NCI-H187 treated with DMSO at 0.1 percent for 48 hours (cell line): Measurements from ENCODE around the gene ADGRL3.
"Not testable (repeated sequence)": the region's sequence is repeated elsewhere in the genome, so short reads cannot be mapped to it uniquely, and the experiment has no call there.

Source experiments
- DNase-seq: peaks from one replicate; lab custom pipeline; 2025; lab: John Stamatoyannopoulos, UW

ADGRL3 gene

GRCh38 chr4:61757983-61758382 is 557.9 kb downstream of the ADGRL3 start:
- not testable (repeated sequence) for DNase-seq

- not testable (repeated sequence) for DNase-seq
These were observed 558.5 kb downstream of the ADGRL3 start for GRCh38 chr4:61758596-61758995.

GRCh38 chr4:61759245-61759644 is 559.1 kb downstream of the ADGRL3 start:
- DNase-seq, result not testable (repeated sequence)

- DNase-seq, result not testable (repeated sequence)
These were observed 559.8 kb downstream of the ADGRL3 start for GRCh38 chr4:61759885-61760284.

GRCh38 chr4:61760820-61761219 is 560.7 kb downstream of the ADGRL3 start:
- no peak for DNase-seq

- DNase-seq, result no peak
These were observed 562.8 kb downstream of the ADGRL3 start for GRCh38 chr4:61762722-61763627.

- DNase-seq, result no peak
These were observed 563.6 kb downstream of the ADGRL3 start for GRCh38 chr4:61763682-61764081.

GRCh38 chr4:61764090-61764489 is 564.0 kb downstream of the ADGRL3 start:
- DNase-seq, result not testable (repeated sequence)

GRCh38 chr4:61769444-61770167 is 569.5 kb downstream of the ADGRL3 start:
- DNase-seq, result not testable (repeated sequence)

GRCh38 chr4:61770456-61770855 is 570.3 kb downstream of the ADGRL3 start:
- no peak for DNase-seq

- no peak for DNase-seq
These were observed 570.9 kb downstream of the ADGRL3 start for GRCh38 chr4:61771056-61771455.

GRCh38 chr4:61772126-61772525 is 572.0 kb downstream of the ADGRL3 start:
- DNase-seq, result no peak

GRCh38 chr4:61773655-61774245 is 573.6 kb downstream of the ADGRL3 start:
- DNase-seq, result no peak

GRCh38 chr4:61782133-61782532 is 582.0 kb downstream of the ADGRL3 start:
- no peak for DNase-seq

GRCh38 chr4:61783050-61783449 is 582.9 kb downstream of the ADGRL3 start:
- no peak for DNase-seq

GRCh38 chr4:61785761-61786160 is 585.6 kb downstream of the ADGRL3 start:
- no peak for DNase-seq

- no peak for DNase-seq
These were observed 586.1 kb downstream of the ADGRL3 start for GRCh38 chr4:61786211-61786610.

GRCh38 chr4:61795998-61796397 is 595.9 kb downstream of the ADGRL3 start:
- DNase-seq, result no peak

- no peak for DNase-seq
These were observed 599.7 kb downstream of the ADGRL3 start for GRCh38 chr4:61799794-61800193.

- DNase-seq, result no peak
These were observed 605.1 kb downstream of the ADGRL3 start for GRCh38 chr4:61805227-61805626.

- DNase-seq, result no peak
These were observed 605.9 kb downstream of the ADGRL3 start for GRCh38 chr4:61805979-61806378.

- DNase-seq, result no peak
These were observed 612.0 kb downstream of the ADGRL3 start for GRCh38 chr4:61812171-61812570.

GRCh38 chr4:61817071-61817470 is 616.9 kb downstream of the ADGRL3 start:
- no peak for DNase-seq
